Measurements from ENCODE around the gene TFPT. TPM values are rescaled to one million over a fixed set of nuclear protein-coding genes. Genes with fewer than 3 reads are reported as not detected.

TFPT gene
- total and polyA plus RNA-seq, 7 donors = 18.2 to 28.6 (median 22.4) TPM

- intact Hi-C loops (cut with DNase I) = no loop called here
- no peak for TF ChIP-seq POLR2AphosphoS5 (IDR thresholded peaks at IDR 0.05)
- no peak for TF ChIP-seq POLR2A (IDR thresholded peaks at IDR 0.05)
- no peak for TF ChIP-seq EP300 (IDR thresholded peaks at IDR 0.05)
- TF ChIP-seq CTCF (IDR thresholded peaks at IDR 0.05) = no peak
- Histone ChIP-seq H3K27me3 (no peaks in the 10 kb centered on the region), H3K36me3 (peaks cover 49 to 88% (median 57%) of the 10 kb centered on the region in 4 donors), H3K4me1 (no peaks in the 10 kb centered on the region), H3K4me3 (no peak overlapping the region), H3K9me3 (no peaks in the 10 kb centered on the region), H3K27ac (no peak overlapping the region)
- no peak for DNase-seq
- 96 to 97% methylated on average over 41 of the region's 41 CpGs for WGBS, 2 donors
Measured at GRCh38 chr19:54128796-54129616, 13.5 kb upstream of the TFPT start.

- intact Hi-C loops (cut with DNase I) = no loop called here
- Histone ChIP-seq H3K4me1 (no peaks in the 10 kb centered on the region), H3K4me3 (no peak overlapping the region), H3K36me3 (peaks cover 49 to 94% (median 63%) of the 10 kb centered on the region in 4 donors), H3K27me3 (no peaks in the 10 kb centered on the region), H3K9me3 (no peaks in the 10 kb centered on the region), H3K27ac (no peak overlapping the region)
- 90 to 94% methylated on average over 20 of the region's 20 CpGs for WGBS, 2 donors
- TF ChIP-seq EP300 (IDR thresholded peaks at IDR 0.05) = no peak
- no peak for TF ChIP-seq POLR2AphosphoS5 (IDR thresholded peaks at IDR 0.05)
- TF ChIP-seq POLR2A (IDR thresholded peaks at IDR 0.05) = no peak
- TF ChIP-seq CTCF (IDR thresholded peaks at IDR 0.05) = no peak
- DNase-seq = no peak
Measured at GRCh38 chr19:54128441-54128725, 12.9 kb upstream of the TFPT start.

GRCh38 chr19:54127688-54128440, 12.4 kb upstream of the TFPT start:
- TF ChIP-seq POLR2A (IDR thresholded peaks at IDR 0.05) (no peak), POLR2AphosphoS5 (IDR thresholded peaks at IDR 0.05) (no peak), CTCF (IDR thresholded peaks at IDR 0.05) (no peak)
- 93 to 94% methylated on average over 44 of the region's 44 CpGs for WGBS, 2 donors
- intact Hi-C loops (cut with DNase I) = no loop called here
- peaks cover 52 to 95% (median 68%) of the 10 kb centered on the region in 4 donors for H3K36me3 ChIP-seq
- DNase-seq = no peak
- H3K9me3 ChIP-seq = no peaks in the 10 kb centered on the region
- H3K4me1 ChIP-seq = no peaks in the 10 kb centered on the region
- no peak overlapping the region for H3K4me3 ChIP-seq
- no peaks in the 10 kb centered on the region for H3K27me3 ChIP-seq
- H3K27ac ChIP-seq = no peak overlapping the region

- no peak for TF ChIP-seq POLR2A (IDR thresholded peaks at IDR 0.05)
- no peak for TF ChIP-seq CTCF (IDR thresholded peaks at IDR 0.05)
- TF ChIP-seq POLR2AphosphoS5 (IDR thresholded peaks at IDR 0.05) = no peak
- no peak for TF ChIP-seq EP300 (IDR thresholded peaks at IDR 0.05)
- intact Hi-C loops (cut with DNase I) = no loop called here
- H3K4me1 ChIP-seq = no peaks in the 10 kb centered on the region
- DNase-seq = no peak
- H3K27me3 ChIP-seq = no peaks in the 10 kb centered on the region
- H3K4me3 ChIP-seq = no peak overlapping the region
- H3K9me3 ChIP-seq = no peaks in the 10 kb centered on the region
- H3K36me3 ChIP-seq = peaks cover 67 to 94% (median 82%) of the 10 kb centered on the region in 4 donors
- no peak overlapping the region for H3K27ac ChIP-seq
- 92 to 93% methylated on average over 9 of the region's 9 CpGs for WGBS, 2 donors
Measured at GRCh38 chr19:54125713-54126112, 10.3 kb upstream of the TFPT start.

Measured in sigmoid colon (tissue), 7 donors.